GM23338 (cell line): Measurements from ENCODE around the gene ACRBP. TPM values are rescaled to one million over a fixed set of nuclear protein-coding genes. Genes with fewer than 3 reads are reported as not detected.

Experiments used
- ATAC-seq: fragments of 200-7000 bp; cut with Tn5 transposase; 3 replicates; pipeline ENCODE4 v1.9.1; 2020
- DNase-seq: peaks from one replicate; pipeline ENCODE4 v3.0.0-alpha.2; 2015; ENCODE audit warnings: low spot score
- H2AFZ ChIP-seq: fragments of 200-600 bp; sonication (generic); 2 replicates; pipeline ENCODE4 v1.8.0; 2016; ENCODE audit warnings: antibody characterized with exemption, mild to moderate bottlenecking, moderate library complexity
- H3F3A ChIP-seq: fragments of 200-600 bp; sonication (generic); replicated peaks from 2 replicates; pipeline ENCODE4 v1.8.0; 2017; ENCODE audit warnings: antibody characterized with exemption, mixed run types, low read depth
- H3K27ac ChIP-seq: fragments of 200-600 bp; sonication (generic); 2 replicates; pipeline ENCODE4 v1.6.1; 2016; ENCODE audit warnings: low read depth
- H3K27me3 ChIP-seq: fragments of 200-600 bp; sonication (generic); 2 replicates; pipeline ENCODE4 v1.8.0; 2016; ENCODE audit warnings: mild to moderate bottlenecking, mixed run types, moderate library complexity; ENCODE audit not compliant: insufficient read depth
- H3K36me3 ChIP-seq: fragments of 200-600 bp; sonication (generic); 2 replicates; pipeline ENCODE4 v1.8.0; 2016; ENCODE audit warnings: mild to moderate bottlenecking; ENCODE audit not compliant: insufficient read depth
- H3K4me1 ChIP-seq: fragments of 200-600 bp; sonication (generic); 2 replicates; pipeline ENCODE4 v1.8.0; 2016; ENCODE audit warnings: mild to moderate bottlenecking, moderate library complexity; ENCODE audit not compliant: insufficient read depth
- H3K4me2 ChIP-seq: fragments of 200-600 bp; sonication (generic); 2 replicates; pipeline ENCODE4 v1.7.1; 2017; ENCODE audit warnings: mixed run types
- H3K4me3 ChIP-seq: fragments of 200-600 bp; sonication (generic); 2 replicates; pipeline ENCODE4 v1.6.1; 2016; ENCODE audit warnings: mixed run types
- H3K79me2 ChIP-seq: fragments of 200-600 bp; sonication (generic); replicated peaks from 2 replicates; pipeline ENCODE4 v1.8.0; 2017; ENCODE audit warnings: mild to moderate bottlenecking; ENCODE audit not compliant: insufficient read depth
- H3K9me2 ChIP-seq: fragments of 200-600 bp; sonication (generic); 2 replicates; pipeline ENCODE4 v1.8.0; 2017; ENCODE audit not compliant: insufficient read depth
- H4K20me1 ChIP-seq: fragments of 200-600 bp; sonication (generic); replicated peaks from 2 replicates; pipeline ENCODE4 v1.8.0; 2017; ENCODE audit warnings: mild to moderate bottlenecking; ENCODE audit not compliant: insufficient read depth
- H3K27ac Mint-ChIP-seq: 2 replicates; pipeline ENCODE4 v1.8.0; 2020; ENCODE audit warnings: inconsistent platforms, mild to moderate bottlenecking, moderate library complexity, mixed read lengths
- H3K27me3 Mint-ChIP-seq: 3 replicates; pipeline ENCODE4 v1.8.0; 2022; ENCODE audit warnings: low read depth, mild to moderate bottlenecking, moderate library complexity, mixed read lengths, inconsistent platforms; ENCODE audit not compliant: insufficient read depth, poor library complexity
- H3K36me3 Mint-ChIP-seq: 3 replicates; pipeline ENCODE4 v1.8.0; 2021; ENCODE audit warnings: low read depth, mild to moderate bottlenecking, inconsistent platforms, moderate library complexity, mixed read lengths
- H3K4me1 Mint-ChIP-seq: 3 replicates; pipeline ENCODE4 v1.8.0; 2020; ENCODE audit warnings: mild to moderate bottlenecking, inconsistent platforms, mixed read lengths
- H3K4me3 Mint-ChIP-seq: 3 replicates; pipeline ENCODE4 v1.8.0; 2021; ENCODE audit warnings: moderate library complexity, mild to moderate bottlenecking, inconsistent platforms, mixed read lengths
- H3K9me3 Mint-ChIP-seq: 3 replicates; pipeline ENCODE4 v1.8.0; 2020; ENCODE audit warnings: moderate library complexity, mild to moderate bottlenecking, inconsistent platforms, mixed read lengths
- CREB1 ChIP-seq: fragments of 250-450 bp; sonication (Bioruptor Pico); IDR thresholded peaks from 2 replicates; pipeline ENCODE4 v1.5.0; 2020; ENCODE audit warnings: low read depth, mild to moderate bottlenecking, moderate library complexity
- EZH2 ChIP-seq: fragments of 200-600 bp; sonication (generic); IDR thresholded peaks from one replicate; pipeline ENCODE4 v1.8.0; 2017; ENCODE audit warnings: antibody characterized with exemption, mild to moderate bottlenecking, low read depth; ENCODE audit not compliant: unreplicated experiment
- JUNB ChIP-seq: IDR thresholded peaks from one replicate; pipeline ENCODE4 v1.6.1; 2016; ENCODE audit warnings: antibody characterized with exemption; ENCODE audit not compliant: unreplicated experiment
- POLR2AphosphoS5 ChIP-seq: IDR thresholded peaks from 2 replicates; pipeline ENCODE4 v1.6.1; 2016; ENCODE audit warnings: antibody characterized with exemption, low read depth
- ZNF331 ChIP-seq: fragments of 250-450 bp; sonication (Bioruptor Pico); IDR thresholded peaks from 2 replicates; pipeline ENCODE4 v1.5.0; 2020; ENCODE audit warnings: low read depth, mild to moderate bottlenecking, moderate library complexity
- polyA plus RNA-seq: library from polyadenylated mRNA; unstranded; fragments of >200 nt; fragmentation: Nextera tagmentation; extraction: Ambion mirVana; gene quantifications from 2 replicates; pipeline ENCODE4 v1.2.1, GENCODE V29; 2016
- total RNA-seq: library from RNA; depleted of rRNA; stranded (reverse); fragments of >200 nt; shearing (Covaris generic); gene quantifications from 2 replicates; pipeline ENCODE4 v1.2.3, GENCODE V29; 2014
- TF ChIP-seq, protein P1 (sequence below): fragments of 250-450 bp; sonication (Bioruptor Pico); IDR thresholded peaks from 2 replicates; pipeline ENCODE4 v1.5.0; 2020; ENCODE audit warnings: mild to moderate bottlenecking, moderate library complexity
- TF ChIP-seq, protein P2 (sequence below): IDR thresholded peaks from one replicate; pipeline ENCODE4 v1.6.1; 2018; ENCODE audit warnings: antibody characterized with exemption; ENCODE audit not compliant: unreplicated experiment
- TF ChIP-seq, protein P3 (sequence below): IDR thresholded peaks from 2 replicates; pipeline ENCODE4 v1.6.1; 2016; ENCODE audit warnings: antibody characterized with exemption

Gene ACRBP
- total and polyA plus RNA-seq, 2 experiments from 2014 or later, result 0.70 to 2.2 TPM

DNA sequence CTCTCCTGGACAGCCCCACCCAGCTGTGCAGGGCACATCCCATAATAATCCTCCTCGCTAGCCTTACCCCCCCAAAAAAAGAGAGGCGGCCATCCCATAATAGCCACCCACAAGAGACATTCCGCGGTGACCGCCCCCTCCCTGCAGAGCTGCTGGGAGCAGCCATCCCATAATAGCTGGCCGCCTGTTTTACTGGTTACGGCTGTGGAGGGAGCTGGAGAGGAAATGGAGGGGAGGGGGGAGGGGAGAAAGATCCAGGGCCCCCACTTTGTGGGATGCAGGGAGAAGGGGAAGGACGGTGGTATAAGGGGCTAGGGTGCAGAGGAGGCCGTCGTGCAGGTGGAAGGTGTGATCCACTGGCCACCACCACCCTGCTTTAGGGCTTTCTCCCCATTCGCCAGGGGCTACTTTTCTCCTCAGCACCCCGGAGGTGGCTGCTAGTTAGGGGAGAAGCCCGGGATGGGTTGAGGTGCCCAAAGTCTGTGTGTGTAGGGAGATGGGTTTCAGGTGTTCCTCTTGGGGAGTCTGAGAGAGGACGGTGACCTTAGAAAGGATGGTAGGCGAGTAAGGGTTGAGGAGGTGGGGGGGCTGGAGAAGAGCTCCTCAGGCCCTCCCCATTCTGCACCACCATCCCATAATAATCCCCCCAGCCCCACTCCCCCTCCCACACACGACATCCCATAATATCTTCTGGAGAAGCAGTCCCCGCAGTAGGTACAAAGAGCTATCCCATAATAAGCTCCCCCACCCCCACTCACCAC is 34.0 kb downstream of the ACRBP start:
- H3K4me2 ChIP-seq, result peak overlapping the region; percentile 85
- peak overlapping the region; percentile 69 for H3K4me3 Mint-ChIP-seq
- H3K27ac Mint-ChIP-seq, result peak overlapping the region; percentile 93
- peaks cover 39% of the 10 kb centered on the region for H3K4me1 Mint-ChIP-seq
- H4K20me1 ChIP-seq, result no peaks in the 10 kb centered on the region
- 0 out of 2 replicates have a peak, but pooled peaks cover 1% of the 10 kb centered on the region for H3K27me3 ChIP-seq
- H3K27me3 Mint-ChIP-seq, result peaks cover 16% of the 10 kb centered on the region
- TF ChIP-seq POLR2AphosphoS5, result 0 out of 2 replicates have a peak, but pooled peaks have one; percentile 31
- TF ChIP-seq CREB1 (CRISPR knock-in tag), result no peak
- peak; percentile 61 for DNase-seq
- H3K4me1 ChIP-seq, result peaks cover 27% of the 10 kb centered on the region
- no peaks in the 10 kb centered on the region for H3K9me3 Mint-ChIP-seq
- peaks cover 24% of the 10 kb centered on the region; the same call in 1 of the 2 replicates for H3F3A ChIP-seq
- 0 out of 2 replicates have a peak overlapping the region, but pooled peaks have one; percentile 74 for H2AFZ ChIP-seq
- peak overlapping the region; percentile 97 for H3K27ac ChIP-seq
- peaks cover 10% of the 10 kb centered on the region for H3K9me2 ChIP-seq
- no peaks in the 10 kb centered on the region for H3K36me3 Mint-ChIP-seq
- no peaks in the 10 kb centered on the region for H3K79me2 ChIP-seq
- H3K4me3 ChIP-seq, result peak overlapping the region; percentile 57
- peak; percentile 7 for ATAC-seq
- H3K36me3 ChIP-seq, result no peaks in the 10 kb centered on the region

DNA sequence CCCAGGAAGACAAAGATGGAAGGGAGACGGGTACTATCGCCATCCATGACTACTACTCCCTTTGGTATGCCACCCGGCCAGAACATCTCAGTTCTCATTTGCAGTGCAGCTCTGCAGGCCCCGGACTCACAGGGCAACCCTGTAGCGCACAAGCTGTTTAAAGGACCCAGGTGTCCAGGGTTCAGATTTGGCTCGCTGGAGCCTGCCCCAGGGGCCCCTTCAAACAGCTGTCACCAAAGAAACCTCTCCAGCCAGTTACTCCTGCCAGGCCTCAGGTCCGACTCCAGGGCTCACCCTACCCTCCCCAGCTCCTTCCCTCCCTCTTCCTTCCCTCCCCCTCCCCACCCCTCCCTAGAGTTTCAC is 34.6 kb downstream of the ACRBP start:
- peaks cover 36% of the 10 kb centered on the region for H3K4me1 Mint-ChIP-seq
- H3K4me3 ChIP-seq, result peak overlapping the region; percentile 57
- no peaks in the 10 kb centered on the region for H4K20me1 ChIP-seq
- no peaks in the 10 kb centered on the region for H3K27me3 ChIP-seq
- peak overlapping the region; percentile 85 for H3K4me2 ChIP-seq
- no peak for DNase-seq
- H3K27ac ChIP-seq, result 0 out of 2 replicates have a peak overlapping the region, but pooled peaks have one; percentile 32
- H3K9me3 Mint-ChIP-seq, result no peaks in the 10 kb centered on the region
- peaks cover 30% of the 10 kb centered on the region for H3K4me1 ChIP-seq
- peak overlapping the region; percentile 69 for H3K4me3 Mint-ChIP-seq
- no peaks in the 10 kb centered on the region for H3K79me2 ChIP-seq
- H3F3A ChIP-seq, result peaks cover 29% of the 10 kb centered on the region; the same call in 1 of the 2 replicates
- no peaks in the 10 kb centered on the region for H3K36me3 Mint-ChIP-seq
- no peaks in the 10 kb centered on the region for H3K36me3 ChIP-seq
- H2AFZ ChIP-seq, result 0 out of 2 replicates have a peak overlapping the region, but pooled peaks have one; percentile 74
- peak overlapping the region; percentile 93 for H3K27ac Mint-ChIP-seq
- peaks cover 10% of the 10 kb centered on the region for H3K9me2 ChIP-seq
- H3K27me3 Mint-ChIP-seq, result peaks cover 16% of the 10 kb centered on the region
- ATAC-seq, result no peak; the same call in 2 of the 3 replicates
- no peak for TF ChIP-seq CREB1 (CRISPR knock-in tag)
- no peak for TF ChIP-seq EZH2
- no peak for TF ChIP-seq JUNB
- TF ChIP-seq, protein P1, sequence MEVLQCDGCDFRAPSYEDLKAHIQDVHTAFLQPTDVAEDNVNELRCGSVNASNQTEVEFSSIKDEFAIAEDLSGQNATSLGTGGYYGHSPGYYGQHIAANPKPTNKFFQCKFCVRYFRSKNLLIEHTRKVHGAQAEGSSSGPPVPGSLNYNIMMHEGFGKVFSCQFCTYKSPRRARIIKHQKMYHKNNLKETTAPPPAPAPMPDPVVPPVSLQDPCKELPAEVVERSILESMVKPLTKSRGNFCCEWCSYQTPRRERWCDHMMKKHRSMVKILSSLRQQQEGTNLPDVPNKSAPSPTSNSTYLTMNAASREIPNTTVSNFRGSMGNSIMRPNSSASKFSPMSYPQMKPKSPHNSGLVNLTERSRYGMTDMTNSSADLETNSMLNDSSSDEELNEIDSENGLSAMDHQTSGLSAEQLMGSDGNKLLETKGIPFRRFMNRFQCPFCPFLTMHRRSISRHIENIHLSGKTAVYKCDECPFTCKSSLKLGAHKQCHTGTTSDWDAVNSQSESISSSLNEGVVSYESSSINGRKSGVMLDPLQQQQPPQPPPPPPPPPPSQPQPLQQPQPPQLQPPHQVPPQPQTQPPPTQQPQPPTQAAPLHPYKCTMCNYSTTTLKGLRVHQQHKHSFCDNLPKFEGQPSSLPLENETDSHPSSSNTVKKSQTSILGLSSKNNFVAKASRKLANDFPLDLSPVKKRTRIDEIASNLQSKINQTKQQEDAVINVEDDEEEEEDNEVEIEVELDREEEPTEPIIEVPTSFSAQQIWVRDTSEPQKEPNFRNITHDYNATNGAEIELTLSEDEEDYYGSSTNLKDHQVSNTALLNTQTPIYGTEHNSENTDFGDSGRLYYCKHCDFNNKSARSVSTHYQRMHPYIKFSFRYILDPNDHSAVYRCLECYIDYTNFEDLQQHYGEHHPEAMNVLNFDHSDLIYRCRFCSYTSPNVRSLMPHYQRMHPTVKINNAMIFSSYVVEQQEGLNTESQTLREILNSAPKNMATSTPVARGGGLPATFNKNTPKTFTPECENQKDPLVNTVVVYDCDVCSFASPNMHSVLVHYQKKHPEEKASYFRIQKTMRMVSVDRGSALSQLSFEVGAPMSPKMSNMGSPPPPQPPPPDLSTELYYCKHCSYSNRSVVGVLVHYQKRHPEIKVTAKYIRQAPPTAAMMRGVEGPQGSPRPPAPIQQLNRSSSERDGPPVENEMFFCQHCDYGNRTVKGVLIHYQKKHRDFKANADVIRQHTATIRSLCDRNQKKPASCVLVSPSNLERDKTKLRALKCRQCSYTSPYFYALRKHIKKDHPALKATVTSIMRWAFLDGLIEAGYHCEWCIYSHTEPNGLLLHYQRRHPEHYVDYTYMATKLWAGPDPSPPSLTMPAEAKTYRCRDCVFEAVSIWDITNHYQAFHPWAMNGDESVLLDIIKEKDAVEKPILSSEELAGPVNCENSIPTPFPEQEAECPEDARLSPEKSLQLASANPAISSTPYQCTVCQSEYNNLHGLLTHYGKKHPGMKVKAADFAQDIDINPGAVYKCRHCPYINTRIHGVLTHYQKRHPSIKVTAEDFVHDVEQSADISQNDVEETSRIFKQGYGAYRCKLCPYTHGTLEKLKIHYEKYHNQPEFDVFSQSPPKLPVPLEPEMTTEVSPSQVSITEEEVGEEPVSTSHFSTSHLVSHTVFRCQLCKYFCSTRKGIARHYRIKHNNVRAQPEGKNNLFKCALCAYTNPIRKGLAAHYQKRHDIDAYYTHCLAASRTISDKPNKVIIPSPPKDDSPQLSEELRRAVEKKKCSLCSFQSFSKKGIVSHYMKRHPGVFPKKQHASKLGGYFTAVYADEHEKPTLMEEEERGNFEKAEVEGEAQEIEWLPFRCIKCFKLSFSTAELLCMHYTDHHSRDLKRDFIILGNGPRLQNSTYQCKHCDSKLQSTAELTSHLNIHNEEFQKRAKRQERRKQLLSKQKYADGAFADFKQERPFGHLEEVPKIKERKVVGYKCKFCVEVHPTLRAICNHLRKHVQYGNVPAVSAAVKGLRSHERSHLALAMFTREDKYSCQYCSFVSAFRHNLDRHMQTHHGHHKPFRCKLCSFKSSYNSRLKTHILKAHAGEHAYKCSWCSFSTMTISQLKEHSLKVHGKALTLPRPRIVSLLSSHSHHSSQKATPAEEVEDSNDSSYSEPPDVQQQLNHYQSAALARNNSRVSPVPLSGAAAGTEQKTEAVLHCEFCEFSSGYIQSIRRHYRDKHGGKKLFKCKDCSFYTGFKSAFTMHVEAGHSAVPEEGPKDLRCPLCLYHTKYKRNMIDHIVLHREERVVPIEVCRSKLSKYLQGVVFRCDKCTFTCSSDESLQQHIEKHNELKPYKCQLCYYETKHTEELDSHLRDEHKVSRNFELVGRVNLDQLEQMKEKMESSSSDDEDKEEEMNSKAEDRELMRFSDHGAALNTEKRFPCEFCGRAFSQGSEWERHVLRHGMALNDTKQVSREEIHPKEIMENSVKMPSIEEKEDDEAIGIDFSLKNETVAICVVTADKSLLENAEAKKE (CRISPR knock-in tag), result no peak
- TF ChIP-seq ZNF331 (CRISPR knock-in tag), result no peak
- TF ChIP-seq, protein P2, sequence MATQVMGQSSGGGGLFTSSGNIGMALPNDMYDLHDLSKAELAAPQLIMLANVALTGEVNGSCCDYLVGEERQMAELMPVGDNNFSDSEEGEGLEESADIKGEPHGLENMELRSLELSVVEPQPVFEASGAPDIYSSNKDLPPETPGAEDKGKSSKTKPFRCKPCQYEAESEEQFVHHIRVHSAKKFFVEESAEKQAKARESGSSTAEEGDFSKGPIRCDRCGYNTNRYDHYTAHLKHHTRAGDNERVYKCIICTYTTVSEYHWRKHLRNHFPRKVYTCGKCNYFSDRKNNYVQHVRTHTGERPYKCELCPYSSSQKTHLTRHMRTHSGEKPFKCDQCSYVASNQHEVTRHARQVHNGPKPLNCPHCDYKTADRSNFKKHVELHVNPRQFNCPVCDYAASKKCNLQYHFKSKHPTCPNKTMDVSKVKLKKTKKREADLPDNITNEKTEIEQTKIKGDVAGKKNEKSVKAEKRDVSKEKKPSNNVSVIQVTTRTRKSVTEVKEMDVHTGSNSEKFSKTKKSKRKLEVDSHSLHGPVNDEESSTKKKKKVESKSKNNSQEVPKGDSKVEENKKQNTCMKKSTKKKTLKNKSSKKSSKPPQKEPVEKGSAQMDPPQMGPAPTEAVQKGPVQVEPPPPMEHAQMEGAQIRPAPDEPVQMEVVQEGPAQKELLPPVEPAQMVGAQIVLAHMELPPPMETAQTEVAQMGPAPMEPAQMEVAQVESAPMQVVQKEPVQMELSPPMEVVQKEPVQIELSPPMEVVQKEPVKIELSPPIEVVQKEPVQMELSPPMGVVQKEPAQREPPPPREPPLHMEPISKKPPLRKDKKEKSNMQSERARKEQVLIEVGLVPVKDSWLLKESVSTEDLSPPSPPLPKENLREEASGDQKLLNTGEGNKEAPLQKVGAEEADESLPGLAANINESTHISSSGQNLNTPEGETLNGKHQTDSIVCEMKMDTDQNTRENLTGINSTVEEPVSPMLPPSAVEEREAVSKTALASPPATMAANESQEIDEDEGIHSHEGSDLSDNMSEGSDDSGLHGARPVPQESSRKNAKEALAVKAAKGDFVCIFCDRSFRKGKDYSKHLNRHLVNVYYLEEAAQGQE, result no peak
- TF ChIP-seq POLR2AphosphoS5, result no peak
- TF ChIP-seq, protein P3, sequence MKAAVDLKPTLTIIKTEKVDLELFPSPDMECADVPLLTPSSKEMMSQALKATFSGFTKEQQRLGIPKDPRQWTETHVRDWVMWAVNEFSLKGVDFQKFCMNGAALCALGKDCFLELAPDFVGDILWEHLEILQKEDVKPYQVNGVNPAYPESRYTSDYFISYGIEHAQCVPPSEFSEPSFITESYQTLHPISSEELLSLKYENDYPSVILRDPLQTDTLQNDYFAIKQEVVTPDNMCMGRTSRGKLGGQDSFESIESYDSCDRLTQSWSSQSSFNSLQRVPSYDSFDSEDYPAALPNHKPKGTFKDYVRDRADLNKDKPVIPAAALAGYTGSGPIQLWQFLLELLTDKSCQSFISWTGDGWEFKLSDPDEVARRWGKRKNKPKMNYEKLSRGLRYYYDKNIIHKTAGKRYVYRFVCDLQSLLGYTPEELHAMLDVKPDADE, result no peak
